ENCODE data around the gene SHANK3. TPM values are rescaled to one million over a fixed set of nuclear protein-coding genes. Genes with fewer than 3 reads are reported as not detected.

Gene SHANK3
- total and polyA plus RNA-seq, 2 of the 8 experiments (the other 6 are each of a cell fraction or from before 2014, with no cell fraction given), result 1.5 to 6.0 TPM

GRCh38 chr22:50708474-50708873 lies 35.9 kb downstream of the SHANK3 start (continued):
- no peak for TF ChIP-seq ZNF274 (IDR thresholded peaks at IDR 0.05; ENCODE audit: borderline replicate concordance, extremely low read depth, low read length)
- TF ChIP-seq TEAD4 (IDR thresholded peaks at IDR 0.05; ENCODE audit: low read depth, low read length), result no peak
